ENCODE data around the gene TM4SF18.

DNA sequence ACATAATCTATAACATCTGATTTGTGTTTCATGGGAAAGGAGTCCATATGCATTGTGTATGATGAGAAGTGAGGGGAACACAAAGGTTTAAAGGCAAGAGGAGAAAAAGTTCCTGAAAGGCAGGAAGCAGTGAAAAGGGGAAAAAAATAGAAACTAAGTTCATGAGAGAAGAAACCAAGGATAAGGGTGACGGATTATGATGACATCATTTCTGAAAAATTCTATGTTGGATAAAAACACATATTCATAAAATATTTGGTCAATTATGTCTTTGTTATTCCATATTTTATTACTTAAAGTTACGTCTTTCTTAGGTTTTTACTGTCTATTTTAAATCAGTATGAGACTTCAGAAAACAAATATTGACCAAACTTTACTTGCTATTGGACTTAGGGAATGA, 63.3 kb downstream of the TM4SF18 start:
- TF ChIP-seq, protein P1, sequence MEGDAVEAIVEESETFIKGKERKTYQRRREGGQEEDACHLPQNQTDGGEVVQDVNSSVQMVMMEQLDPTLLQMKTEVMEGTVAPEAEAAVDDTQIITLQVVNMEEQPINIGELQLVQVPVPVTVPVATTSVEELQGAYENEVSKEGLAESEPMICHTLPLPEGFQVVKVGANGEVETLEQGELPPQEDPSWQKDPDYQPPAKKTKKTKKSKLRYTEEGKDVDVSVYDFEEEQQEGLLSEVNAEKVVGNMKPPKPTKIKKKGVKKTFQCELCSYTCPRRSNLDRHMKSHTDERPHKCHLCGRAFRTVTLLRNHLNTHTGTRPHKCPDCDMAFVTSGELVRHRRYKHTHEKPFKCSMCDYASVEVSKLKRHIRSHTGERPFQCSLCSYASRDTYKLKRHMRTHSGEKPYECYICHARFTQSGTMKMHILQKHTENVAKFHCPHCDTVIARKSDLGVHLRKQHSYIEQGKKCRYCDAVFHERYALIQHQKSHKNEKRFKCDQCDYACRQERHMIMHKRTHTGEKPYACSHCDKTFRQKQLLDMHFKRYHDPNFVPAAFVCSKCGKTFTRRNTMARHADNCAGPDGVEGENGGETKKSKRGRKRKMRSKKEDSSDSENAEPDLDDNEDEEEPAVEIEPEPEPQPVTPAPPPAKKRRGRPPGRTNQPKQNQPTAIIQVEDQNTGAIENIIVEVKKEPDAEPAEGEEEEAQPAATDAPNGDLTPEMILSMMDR (IDR thresholded peaks at IDR 0.05) = no peak
- TF ChIP-seq EZH2 (IDR thresholded peaks at IDR 0.05; ENCODE audit: borderline replicate concordance, insufficient read depth, low read depth, low read length, poor library complexity, severe bottlenecking) = no peak
